ENCODE results near the gene LTB. TPM values are rescaled to one million over a fixed set of nuclear protein-coding genes. Genes with fewer than 3 reads are reported as not detected.
"Not testable (repeated sequence)": the region's sequence is repeated elsewhere in the genome, so short reads cannot be mapped to it uniquely, and the experiment has no call there.

Gene LTB
- polyA plus RNA-seq, 1 donor: 1.5 TPM

- DNase-seq: no peak
Observed at GRCh38 chr6:31607317-31607716, 25.1 kb upstream of the LTB start.

GRCh38 chr6:31597006-31597405, 14.8 kb upstream of the LTB start:
- no peak for DNase-seq

- DNase-seq: no peak
Observed at GRCh38 chr6:31592396-31592771, 10.2 kb upstream of the LTB start.

DNA sequence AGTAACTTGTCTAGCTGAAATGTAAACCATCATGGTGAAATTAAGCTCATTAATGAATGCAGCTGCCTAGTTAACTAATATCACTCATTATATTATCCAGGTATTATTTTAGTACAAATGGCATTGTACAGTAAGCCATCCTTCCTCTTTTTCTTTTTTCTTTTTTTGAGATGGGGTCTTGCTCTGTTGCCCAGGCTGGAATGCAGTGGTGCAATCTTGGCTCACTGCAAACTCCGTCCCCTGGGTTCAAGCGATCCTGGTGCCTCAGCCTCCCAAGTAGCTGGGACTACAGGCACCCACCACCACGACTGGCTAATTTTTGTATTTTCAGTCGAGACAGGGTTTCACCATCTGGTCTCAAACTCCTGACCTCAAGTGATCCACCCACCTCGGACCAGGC, 8.5 kb upstream of the LTB start:
- not testable (repeated sequence) for DNase-seq

DNA sequence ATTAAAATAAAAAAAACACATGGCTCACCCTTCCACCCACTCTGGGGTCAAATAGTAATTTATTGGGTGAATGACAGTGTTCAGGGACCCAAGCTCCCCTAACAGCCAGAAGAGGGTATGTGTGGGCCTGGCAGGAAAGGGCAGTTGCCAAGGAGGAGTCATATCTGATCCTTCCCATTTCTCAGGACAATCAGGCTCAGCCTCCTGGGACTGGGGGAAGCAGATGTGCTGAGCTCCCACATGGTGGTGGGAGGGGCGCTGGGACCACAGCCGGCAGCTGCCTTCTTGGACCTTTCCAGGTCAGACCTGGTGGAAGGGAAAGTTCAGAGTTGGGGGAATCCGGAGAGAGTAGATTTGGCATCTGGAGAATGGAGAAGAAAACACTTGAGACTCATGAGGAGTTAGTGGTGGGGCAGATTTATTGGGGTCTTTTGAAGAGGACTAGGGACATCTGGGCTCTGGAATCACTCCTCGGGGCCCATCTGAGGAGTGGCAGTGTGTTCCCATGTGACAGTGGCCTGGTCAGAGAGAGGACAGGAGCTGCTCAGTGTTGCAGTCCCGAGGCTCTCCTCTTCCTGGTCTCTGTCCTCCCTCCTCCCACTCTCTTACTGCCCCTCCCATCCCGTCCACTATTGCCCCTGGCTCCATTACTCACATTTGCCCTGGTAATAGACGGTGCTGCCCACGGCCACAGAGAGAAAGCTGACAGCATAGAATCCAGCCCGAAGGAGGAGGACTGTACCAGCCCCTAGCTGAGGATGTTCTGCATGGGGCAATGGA, 6.8 kb upstream of the LTB start:
- no peak for DNase-seq

DNA sequence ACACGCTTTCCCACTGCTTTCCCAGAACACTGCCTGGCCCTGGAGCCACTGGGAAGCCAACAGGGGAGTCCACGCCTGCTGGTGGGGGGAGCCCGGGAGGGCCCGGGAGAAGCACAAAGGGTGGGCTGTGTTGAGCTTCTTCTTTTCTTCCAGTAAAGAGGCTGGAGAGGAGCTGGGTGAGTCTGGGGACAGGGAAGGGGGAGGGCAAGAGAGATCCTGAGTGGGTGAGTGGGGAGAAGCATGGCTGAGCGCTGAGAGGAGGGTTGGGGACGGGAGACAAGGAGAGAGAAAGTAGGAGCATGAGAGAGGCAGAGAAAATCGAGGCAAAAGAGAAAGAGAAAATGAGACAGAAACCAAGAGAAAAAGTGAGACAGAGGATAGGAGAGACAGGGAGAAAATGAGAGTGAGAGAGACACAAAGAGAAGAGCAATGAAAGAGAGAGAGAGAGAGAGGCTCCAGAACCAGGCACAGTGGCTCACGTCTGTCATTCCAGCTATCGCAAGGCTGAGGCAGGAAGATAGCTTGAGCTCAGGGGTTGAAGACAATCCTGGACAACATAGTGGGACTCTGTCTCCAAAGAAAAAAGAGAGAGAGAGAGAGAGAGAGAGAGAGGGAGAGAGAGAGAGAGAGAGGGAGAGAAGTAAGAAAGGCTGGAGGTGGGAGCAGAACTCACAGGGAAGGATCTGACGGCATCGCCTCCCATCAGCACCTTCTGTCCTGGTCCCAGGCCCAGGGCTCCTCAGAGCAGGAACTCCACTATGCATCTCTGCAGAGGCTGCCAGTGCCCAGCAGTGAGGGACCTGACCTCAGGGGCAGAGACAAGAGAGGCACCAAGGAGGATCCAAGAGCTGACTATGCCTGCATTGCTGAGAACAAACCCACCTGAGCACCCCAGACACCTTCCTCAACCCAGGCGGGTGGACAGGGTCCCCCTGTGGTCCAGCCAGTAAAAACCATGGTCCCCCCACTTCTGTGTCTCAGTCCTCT, 5.9 kb upstream of the LTB start:
- no peak for DNase-seq

- DNase-seq: no peak
Observed at GRCh38 chr6:31586599-31587281, 4.5 kb upstream of the LTB start.

DNA sequence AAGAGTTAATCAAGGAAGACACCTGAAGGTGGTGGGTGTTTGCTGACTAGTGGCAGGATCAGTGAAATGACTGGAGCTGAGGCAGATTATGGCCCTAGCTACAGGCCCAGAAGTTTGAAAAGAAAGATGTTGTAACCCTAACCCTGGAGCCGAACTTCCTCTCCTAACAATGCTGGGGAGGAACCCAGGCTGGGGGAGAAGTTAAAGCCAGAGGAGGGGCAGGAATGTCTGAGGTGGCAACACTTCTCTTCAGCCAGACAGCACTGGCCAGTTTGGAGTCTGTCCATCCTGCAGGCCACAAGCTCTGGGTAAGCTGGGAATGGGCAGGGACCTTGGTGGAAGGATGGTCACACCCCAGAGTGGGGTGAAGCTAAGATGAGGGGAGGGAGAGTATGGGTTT, 3.8 kb upstream of the LTB start, which contains the start of gene LST1:
LST1 (plus strand) TSS at position 270 of the 400 bp plus-strand sequence. CDS start 1,023 bp downstream, outside the sequence.
- DNase-seq: no peak

GRCh38 chr6:31585491-31585890, 3.3 kb upstream of the LTB start:
- DNase-seq: no peak

DNA sequence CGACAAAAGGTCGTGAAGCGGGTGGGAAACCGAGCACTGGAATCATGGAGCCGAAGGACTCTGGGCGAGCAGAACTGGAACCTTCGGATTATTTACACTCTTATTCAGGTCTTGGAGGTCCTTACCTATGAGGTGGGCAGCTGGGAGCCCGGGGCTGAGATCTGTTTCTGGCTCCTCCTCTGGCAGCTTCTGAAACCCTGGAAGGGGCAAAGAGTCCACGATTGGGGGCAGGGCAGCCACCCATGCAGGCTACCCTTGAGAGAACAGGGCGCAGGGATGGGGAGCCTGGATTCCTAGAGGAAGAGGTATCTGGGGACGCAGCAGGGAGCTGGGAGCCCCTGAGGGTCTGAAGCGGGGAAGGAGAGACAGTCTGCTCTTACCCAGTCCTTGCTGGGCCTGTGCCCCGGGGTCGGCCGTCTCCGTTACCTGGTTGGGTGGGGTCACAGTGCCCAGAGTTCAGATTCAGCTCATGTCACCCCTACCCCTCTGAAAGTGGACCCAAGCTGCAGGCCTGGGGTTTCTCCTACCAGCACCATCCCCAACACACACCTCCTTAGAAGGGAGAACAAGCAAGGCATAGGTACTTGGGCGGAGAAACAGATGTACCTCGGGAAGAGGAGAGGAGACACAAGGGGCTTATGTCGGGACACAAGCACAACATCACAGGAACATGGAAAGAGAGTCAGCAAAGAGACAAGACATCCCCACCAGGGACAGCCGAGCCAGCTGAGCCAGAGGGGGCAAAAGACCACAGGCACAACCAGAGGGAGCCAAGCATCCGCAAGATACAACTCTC, 592 bp downstream of the LTB start:
- no peak for DNase-seq

DNA sequence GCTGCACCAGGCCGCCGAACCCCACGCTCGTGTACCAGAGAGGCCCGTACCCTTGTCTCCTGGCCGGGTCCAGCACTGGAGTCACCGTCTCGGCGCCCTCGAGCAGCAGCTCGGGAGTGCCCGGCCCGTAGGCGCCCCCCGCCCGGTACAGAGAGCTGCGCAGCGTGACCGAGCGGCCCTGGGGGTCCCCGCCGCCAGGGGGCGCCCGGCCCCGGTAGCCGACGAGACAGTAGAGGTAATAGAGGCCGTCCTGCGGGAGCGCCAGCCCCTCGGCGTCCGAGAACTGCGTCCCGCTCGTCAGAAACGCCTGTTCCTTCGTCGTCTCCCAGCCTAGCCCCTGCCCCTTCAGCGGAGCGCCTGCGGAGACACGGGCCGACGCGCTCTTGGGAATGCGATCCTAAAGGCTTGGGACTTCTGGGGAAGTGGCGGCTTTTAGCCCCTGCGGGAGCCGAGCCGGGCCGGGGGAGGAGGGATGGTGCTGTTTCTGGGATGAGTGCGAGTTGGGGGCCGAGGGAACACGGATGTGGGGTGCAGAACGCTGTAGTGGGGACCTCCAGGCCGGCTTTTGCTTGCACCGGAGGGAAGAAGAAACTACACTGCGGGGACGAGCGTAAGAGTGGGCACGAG, 1.3 kb downstream of the LTB start:
- peak; percentile 89 for DNase-seq

GRCh38 chr6:31580438-31580740, 1.8 kb downstream of the LTB start:
- no peak for DNase-seq

DNA sequence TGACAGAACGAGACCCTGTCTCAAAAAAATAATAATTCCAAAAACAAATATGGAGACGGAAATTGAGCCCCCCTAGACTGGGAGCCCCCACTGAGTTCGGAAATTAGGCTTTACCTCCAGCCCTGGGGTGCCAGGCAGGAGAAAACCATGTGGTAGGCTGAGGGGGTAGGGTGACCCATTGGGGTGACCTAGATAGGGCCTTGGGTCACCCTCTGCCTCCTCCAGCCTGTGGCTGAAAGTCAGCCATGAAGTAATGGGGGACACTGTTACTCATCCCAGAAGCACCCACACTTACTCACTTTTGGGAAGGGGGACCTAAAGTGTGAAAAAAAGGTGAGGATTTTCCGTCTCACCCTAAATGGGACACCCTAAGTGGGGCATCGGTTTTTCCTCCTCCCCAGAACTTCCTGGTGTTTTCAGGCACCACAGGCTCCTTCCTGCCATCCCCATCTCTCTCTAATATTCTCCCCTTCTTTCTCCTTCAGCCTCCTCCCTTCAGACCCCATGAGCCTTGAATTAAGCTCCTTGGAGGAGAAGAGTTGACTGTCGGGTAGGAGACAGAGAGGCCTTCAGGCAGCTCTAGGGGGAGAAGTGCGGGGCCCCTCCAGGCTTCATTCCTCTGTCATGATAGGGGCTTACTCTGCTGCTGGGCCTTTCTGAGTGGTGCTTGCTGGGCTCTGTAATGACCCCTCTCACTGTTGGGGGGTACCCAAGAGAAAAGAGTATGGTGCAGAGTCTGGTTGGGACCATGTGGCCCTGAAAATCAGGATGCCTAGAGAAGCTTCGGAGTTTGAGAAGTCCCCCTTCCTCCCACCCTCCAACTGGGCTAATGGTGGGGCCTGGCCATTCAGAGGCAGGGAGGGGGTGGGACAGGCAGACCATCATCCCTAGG, 2.4 kb downstream of the LTB start:
- DNase-seq: no peak

GRCh38 chr6:31579119-31579505, 3.1 kb downstream of the LTB start:
- no peak for DNase-seq

- DNase-seq: no peak
Observed at GRCh38 chr6:31578184-31579118, 3.8 kb downstream of the LTB start.

DNA sequence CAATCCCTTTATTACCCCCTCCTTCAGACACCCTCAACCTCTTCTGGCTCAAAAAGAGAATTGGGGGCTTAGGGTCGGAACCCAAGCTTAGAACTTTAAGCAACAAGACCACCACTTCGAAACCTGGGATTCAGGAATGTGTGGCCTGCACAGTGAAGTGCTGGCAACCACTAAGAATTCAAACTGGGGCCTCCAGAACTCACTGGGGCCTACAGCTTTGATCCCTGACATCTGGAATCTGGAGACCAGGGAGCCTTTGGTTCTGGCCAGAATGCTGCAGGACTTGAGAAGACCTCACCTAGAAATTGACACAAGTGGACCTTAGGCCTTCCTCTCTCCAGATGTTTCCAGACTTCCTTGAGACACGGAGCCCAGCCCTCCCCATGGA, 4.7 kb downstream of the LTB start:
- no peak for DNase-seq

- no peak for DNase-seq
Observed at GRCh38 chr6:31576897-31577578, 5.2 kb downstream of the LTB start.

DNA sequence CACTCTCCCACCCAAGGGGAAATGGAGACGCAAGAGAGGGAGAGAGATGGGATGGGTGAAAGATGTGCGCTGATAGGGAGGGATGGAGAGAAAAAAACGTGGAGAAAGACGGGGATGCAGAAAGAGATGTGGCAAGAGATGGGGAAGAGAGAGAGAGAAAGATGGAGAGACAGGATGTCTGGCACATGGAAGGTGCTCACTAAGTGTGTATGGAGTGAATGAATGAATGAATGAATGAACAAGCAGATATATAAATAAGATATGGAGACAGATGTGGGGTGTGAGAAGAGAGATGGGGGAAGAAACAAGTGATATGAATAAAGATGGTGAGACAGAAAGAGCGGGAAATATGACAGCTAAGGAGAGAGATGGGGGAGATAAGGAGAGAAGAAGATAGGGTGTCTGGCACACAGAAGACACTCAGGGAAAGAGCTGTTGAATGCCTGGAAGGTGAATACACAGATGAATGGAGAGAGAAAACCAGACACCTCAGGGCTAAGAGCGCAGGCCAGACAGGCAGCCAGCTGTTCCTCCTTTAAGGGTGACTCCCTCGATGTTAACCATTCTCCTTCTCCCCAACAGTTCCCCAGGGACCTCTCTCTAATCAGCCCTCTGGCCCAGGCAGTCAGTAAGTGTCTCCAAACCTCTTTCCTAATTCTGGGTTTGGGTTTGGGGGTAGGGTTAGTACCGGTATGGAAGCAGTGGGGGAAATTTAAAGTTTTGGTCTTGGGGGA, 6.1 kb downstream of the LTB start:
- no peak for DNase-seq
